Psoas muscle (tissue), 8 donors: ENCODE data around the gene GPI. TPM values are rescaled to one million over a fixed set of nuclear protein-coding genes. Genes with fewer than 3 reads are reported as not detected.

ENCODE experiments used
- ATAC-seq, 4 donors: fragments of 200-7000 bp; cut with Tn5 transposase; one replicate each; pipeline ENCODE4 v1.9.1; 2020; ENCODE audit warnings: moderate library complexity in 3 of 4, mild to moderate bottlenecking in 2 of 4
- DNase-seq, 2 donors: peaks; one replicate each; pipeline ENCODE4 v3.0.0-alpha.2; 2020
- H3K27ac ChIP-seq: fragments of 200-600 bp; one replicate; pipeline ENCODE4 v1.8.0; 2022
- H3K27me3 ChIP-seq, 3 donors: fragments of 200-600 bp in 1 of 3; one replicate each; pipeline versions ENCODE4 v1.6.1 to v1.8.0; 2013 to 2022; ENCODE audit warnings: low read length in 2 of 3, mild to moderate bottlenecking in 2 of 3, moderate library complexity in 1 of 3; ENCODE audit not compliant: insufficient read depth in 3 of 3
- H3K36me3 ChIP-seq, 2 donors: fragments of 200-600 bp in 1 of 2; one replicate each; pipeline versions ENCODE4 v1.6.1 to v1.8.0; 2013 to 2022; ENCODE audit warnings: low read depth in 1 of 2, mild to moderate bottlenecking in 1 of 2, moderate library complexity in 1 of 2; ENCODE audit not compliant: insufficient read depth in 1 of 2
- H3K4me1 ChIP-seq: fragments of 200-600 bp; one replicate; pipeline ENCODE4 v1.8.0; 2022
- H3K4me3 ChIP-seq: fragments of 200-600 bp; one replicate; pipeline ENCODE4 v1.8.0; 2022; ENCODE audit warnings: mild to moderate bottlenecking
- H3K9me3 ChIP-seq: fragments of 200-600 bp; one replicate; pipeline ENCODE4 v1.8.0; 2022
- WGBS, 3 donors: extraction: QIAGEN DNeasy Blood & Tissue Kit; methylation state at CpG; one replicate each; pipeline versions ENCODE4 v1.1.6 to v1.1.7; 2013; 5-methylcytosine and 5-hydroxymethylcytosine counted together
- intact Hi-C, 2 donors: fragments of 100-400 bp; cut with DNase I; formaldehyde crosslinking; loops; one replicate each; pipeline versions ENCODE4 v1.11.0 to v1.14.2; 2022
- polyA plus RNA-seq, 3 donors: library from polyadenylated mRNA; stranded (reverse); fragments of 200-250 nt; gene quantifications; one replicate each; pipeline ENCODE4 v1.2.3, GENCODE V29; 2013
- total RNA-seq, 4 donors: library from RNA; stranded (reverse); fragmentation: NEBNext Ultra II Directional in 2 of 4; extraction: Animal tissue kit (Norgen Biotek cat#: 25700) in 2 of 4; gene quantifications; one replicate each; pipeline versions ENCODE4 v1.2.1 to v1.2.4, GENCODE V29; 2021 to 2023
- TF ChIP-seq, protein P1 (sequence below): fragments of 200-600 bp; IDR thresholded peaks from one replicate; pipeline ENCODE4 v1.8.0; 2022; ENCODE audit warnings: antibody characterized with exemption
- donor health status: healthy with polysubstance abuse.
- donor health status: DM: no; HTN: no; CAD: no; lungs with moderate emphysema.
- donor health status: Bipolar disorder and iron deficiency.
- donor health status: healthy.
- donor health status: DM: yes; HTN: yes; CAD: no.
- donor health status: DM: no; HTN: no; CAD: no.
- donor health status: DM: no; HTN: no; CAD: no.
- donor health status: DM: yes; HTN: yes; CAD: no.

GPI gene
- total and polyA plus RNA-seq, 7 donors, result 111 to 259 (median 170) TPM

DNA sequence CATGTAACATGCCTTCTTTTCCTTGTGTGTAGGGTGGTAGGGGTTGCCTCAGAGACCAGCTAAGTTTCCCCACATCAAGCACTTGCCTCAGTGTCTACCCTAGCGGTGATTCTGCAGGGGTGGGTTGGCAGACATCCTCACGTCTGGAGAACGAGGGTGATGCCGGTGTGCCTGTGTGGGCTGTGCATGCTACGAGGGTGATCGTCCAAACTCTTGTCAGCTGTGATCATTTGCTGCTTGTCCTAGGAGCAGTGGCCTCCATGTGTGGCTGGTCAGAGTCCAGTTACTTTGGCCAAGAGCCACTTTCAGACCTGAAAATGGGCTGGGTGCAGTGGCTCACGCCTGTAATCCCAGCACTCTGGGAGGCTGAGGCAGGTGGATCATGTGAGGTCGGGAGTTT lies 5.1 kb downstream of the GPI start:
- WGBS, 3 donors, result 40 to 71% (median 40%) methylated on average over 8 of the region's 8 CpGs
- TF ChIP-seq, protein P1, sequence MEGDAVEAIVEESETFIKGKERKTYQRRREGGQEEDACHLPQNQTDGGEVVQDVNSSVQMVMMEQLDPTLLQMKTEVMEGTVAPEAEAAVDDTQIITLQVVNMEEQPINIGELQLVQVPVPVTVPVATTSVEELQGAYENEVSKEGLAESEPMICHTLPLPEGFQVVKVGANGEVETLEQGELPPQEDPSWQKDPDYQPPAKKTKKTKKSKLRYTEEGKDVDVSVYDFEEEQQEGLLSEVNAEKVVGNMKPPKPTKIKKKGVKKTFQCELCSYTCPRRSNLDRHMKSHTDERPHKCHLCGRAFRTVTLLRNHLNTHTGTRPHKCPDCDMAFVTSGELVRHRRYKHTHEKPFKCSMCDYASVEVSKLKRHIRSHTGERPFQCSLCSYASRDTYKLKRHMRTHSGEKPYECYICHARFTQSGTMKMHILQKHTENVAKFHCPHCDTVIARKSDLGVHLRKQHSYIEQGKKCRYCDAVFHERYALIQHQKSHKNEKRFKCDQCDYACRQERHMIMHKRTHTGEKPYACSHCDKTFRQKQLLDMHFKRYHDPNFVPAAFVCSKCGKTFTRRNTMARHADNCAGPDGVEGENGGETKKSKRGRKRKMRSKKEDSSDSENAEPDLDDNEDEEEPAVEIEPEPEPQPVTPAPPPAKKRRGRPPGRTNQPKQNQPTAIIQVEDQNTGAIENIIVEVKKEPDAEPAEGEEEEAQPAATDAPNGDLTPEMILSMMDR, result no peak
- H3K36me3 ChIP-seq, result peaks cover 2 to 85% of the 10 kb centered on the region in 2 donors
- ATAC-seq (peak in 2 of 4 donors; percentile 4 to 21), DNase-seq (no peak)
- H3K27me3 ChIP-seq, result no peaks in the 10 kb centered on the region
- peaks cover 52% of the 10 kb centered on the region for H3K4me1 ChIP-seq
- intact Hi-C loops, result no loop called here
- peak overlapping the region; percentile 65 for H3K27ac ChIP-seq
- no peak overlapping the region for H3K4me3 ChIP-seq
- H3K9me3 ChIP-seq, result no peaks in the 10 kb centered on the region

DNA sequence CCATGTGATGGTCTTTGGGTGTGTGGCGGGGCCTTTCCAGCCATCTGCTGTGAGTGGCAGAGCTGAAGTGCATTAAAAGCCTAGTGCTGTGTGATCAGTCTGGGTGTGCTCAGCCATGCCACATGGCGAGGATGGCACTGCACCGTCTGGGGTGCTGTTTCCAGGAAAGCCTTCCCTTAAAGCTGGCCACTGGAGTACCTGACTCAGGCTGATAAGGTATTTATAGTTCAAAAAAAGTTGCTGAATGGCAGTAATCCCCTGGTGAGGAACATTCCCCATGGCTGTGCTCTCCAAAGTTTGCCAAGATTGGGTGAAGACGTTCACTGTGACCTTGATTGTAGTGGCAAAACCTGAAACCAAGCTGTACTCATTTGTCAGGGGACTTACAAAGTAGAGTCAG lies 6.0 kb downstream of the GPI start:
- ATAC-seq (peak; percentile 63 to 85 (median 84)), DNase-seq (peak in 1 of 2 donors; percentile 73)
- no peaks in the 10 kb centered on the region for H3K27me3 ChIP-seq
- 33 to 64% (median 35%) methylated on average over 4 of the region's 4 CpGs for WGBS, 3 donors
- TF ChIP-seq, protein P1, result no peak
- no peaks in the 10 kb centered on the region for H3K9me3 ChIP-seq
- H3K27ac ChIP-seq, result peak overlapping the region; percentile 65
- intact Hi-C loops, result no loop called here
- H3K4me3 ChIP-seq, result no peak overlapping the region
- H3K36me3 ChIP-seq, result peaks cover 2 to 94% of the 10 kb centered on the region in 2 donors
- peaks cover 51% of the 10 kb centered on the region for H3K4me1 ChIP-seq

DNA sequence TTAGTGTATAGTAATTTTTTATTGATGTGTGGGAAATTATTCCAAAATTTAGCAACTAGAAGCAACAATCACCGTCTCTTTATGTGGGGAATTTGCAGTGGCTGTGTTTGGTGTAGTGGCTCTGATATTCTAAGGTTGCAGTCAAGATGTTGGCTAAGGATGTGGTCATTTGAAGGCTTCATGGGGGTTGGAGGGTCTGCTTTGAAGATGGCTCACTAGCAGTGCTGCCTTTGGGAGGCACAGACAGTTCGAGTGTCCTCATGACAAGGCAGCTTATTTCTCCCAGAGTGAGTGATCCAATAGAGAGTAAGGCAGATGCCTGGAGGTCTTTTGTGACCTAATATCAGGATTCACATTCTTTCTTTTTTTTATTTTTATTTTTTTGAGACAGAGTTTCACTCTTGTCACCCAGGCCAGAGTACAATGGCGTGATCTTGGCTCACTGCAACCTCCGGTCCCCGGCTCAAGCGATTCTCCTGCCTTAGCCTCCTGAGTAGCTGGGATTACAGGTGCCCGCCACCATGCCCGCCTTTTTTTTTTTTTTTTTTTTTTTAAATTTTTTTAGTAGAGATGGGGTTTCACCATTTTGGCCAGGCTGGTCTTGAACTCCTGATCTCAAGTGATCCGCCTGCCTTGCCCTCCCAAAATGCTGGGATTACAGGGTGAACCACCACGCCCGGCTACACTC lies 8.7 kb downstream of the GPI start:
- peaks cover 26% of the 10 kb centered on the region for H3K4me1 ChIP-seq
- H3K36me3 ChIP-seq, result peaks cover 8 to 96% of the 10 kb centered on the region in 2 donors
- no peak for DNase-seq
- no peak overlapping the region for H3K27ac ChIP-seq
- no peak overlapping the region for H3K4me3 ChIP-seq
- 91 to 96% (median 92%) methylated on average over 10 to 11 of the region's 11 CpGs for whole genome bisulfite sequencing, 3 donors
- intact Hi-C loops, result no loop called here
- no peaks in the 10 kb centered on the region for H3K9me3 ChIP-seq
- TF ChIP-seq, protein P1, result no peak
- ATAC-seq, result no peak
- H3K27me3 ChIP-seq, result no peaks in the 10 kb centered on the region

DNA sequence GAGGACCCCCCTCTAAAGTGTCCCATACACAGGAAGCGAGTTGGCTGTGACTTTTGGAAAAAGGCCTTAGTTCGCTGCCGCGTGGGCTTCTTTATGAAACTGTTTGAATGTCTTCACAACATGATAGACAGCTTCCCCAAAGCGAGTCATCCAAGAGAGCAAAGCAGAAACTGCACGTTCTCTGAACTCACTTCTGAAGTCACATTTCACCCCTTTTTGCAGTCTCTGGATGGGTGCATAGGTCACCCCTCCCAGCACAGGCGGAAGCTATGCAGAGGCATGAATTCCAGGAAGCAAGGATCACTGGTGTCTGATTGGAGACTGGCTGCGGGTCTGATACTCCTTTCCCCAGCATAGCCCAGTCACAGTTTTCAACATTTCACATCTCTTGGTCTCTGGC lies 10.6 kb downstream of the GPI start:
- intact Hi-C loops, result no loop called here
- Histone ChIP-seq H3K36me3 (peaks cover 12 to 96% of the 10 kb centered on the region in 2 donors), H3K4me3 (no peak overlapping the region), H3K9me3 (no peaks in the 10 kb centered on the region), H3K27me3 (no peaks in the 10 kb centered on the region), H3K4me1 (peaks cover 15% of the 10 kb centered on the region), H3K27ac (no peak overlapping the region)
- 78 to 86% (median 84%) methylated on average over 8 of the region's 8 CpGs for WGBS, 3 donors
- TF ChIP-seq, protein P1, result no peak
- no peak for ATAC-seq
- no peak for DNase-seq
